Mesothelial cell of epicardium (in vitro differentiated cells): ENCODE measurements around the gene PPP1R3E. TPM values are rescaled to one million over a fixed set of nuclear protein-coding genes. Genes with fewer than 3 reads are reported as not detected.
"Not testable (repeated sequence)": the region's sequence is repeated elsewhere in the genome, so short reads cannot be mapped to it uniquely, and the experiment has no call there.

ENCODE experiments used
- DNase-seq, 2 experiments: peaks; one replicate each; pipeline ENCODE4 v3.0.0; 2021; ENCODE audit warnings: low spot score in 2 of 2; ENCODE audit not compliant: unreplicated experiment in 2 of 2
- H3K27ac Mint-ChIP-seq: 2 replicates; pipeline ENCODE4 v1.8.0; 2021; ENCODE audit warnings: mixed read lengths
- H3K27me3 Mint-ChIP-seq: 2 replicates; pipeline ENCODE4 v1.8.0; 2021; ENCODE audit warnings: low read depth, mixed read lengths
- H3K36me3 Mint-ChIP-seq: 2 replicates; pipeline ENCODE4 v1.8.0; 2021; ENCODE audit warnings: mixed read lengths
- H3K4me1 Mint-ChIP-seq: 2 replicates; pipeline ENCODE4 v1.8.0; 2021; ENCODE audit warnings: mixed read lengths
- H3K4me3 Mint-ChIP-seq: 2 replicates; pipeline ENCODE4 v1.8.0; 2021; ENCODE audit warnings: mild to moderate bottlenecking, moderate library complexity, mixed read lengths
- H3K9me3 Mint-ChIP-seq: 2 replicates; pipeline ENCODE4 v1.8.0; 2021; ENCODE audit warnings: mixed read lengths
- CTCF ChIP-seq: fragments of 200-600 bp; sonication (generic); IDR thresholded peaks from one replicate; pipeline ENCODE4 v1.5.0; 2021; ENCODE audit warnings: antibody characterized with exemption; ENCODE audit not compliant: unreplicated experiment
- total RNA-seq: library from RNA; stranded (reverse); gene quantifications from 3 replicates; pipeline ENCODE4 v1.2.1, GENCODE V29; 2021

Gene PPP1R3E
- total RNA-seq, 1 donor from 2014 or later: 9.3 TPM

DNA sequence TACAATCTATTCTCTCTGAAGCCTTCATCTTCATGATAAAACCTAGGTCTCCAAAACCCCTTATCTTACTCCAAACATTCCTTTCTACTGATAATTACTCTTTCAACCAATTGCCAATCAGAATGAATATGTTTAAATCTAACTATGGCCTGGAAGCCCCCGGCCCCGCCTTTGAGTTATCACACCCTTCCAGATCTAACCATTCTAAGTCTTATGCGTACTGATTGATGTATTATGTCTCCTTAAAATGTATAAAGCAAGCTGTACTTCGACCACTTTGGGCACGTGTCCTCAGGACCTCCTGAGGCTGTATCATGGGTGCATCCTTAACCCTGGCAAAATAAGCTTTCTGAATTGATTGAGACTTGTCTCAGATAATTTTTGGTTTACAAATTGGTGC is 33.0 kb upstream of the PPP1R3E start:
- peaks cover 14% of the 10 kb centered on the region for H3K9me3 Mint-ChIP-seq
- no peak for TF ChIP-seq CTCF
- no peaks in the 10 kb centered on the region for H3K36me3 Mint-ChIP-seq

DNA sequence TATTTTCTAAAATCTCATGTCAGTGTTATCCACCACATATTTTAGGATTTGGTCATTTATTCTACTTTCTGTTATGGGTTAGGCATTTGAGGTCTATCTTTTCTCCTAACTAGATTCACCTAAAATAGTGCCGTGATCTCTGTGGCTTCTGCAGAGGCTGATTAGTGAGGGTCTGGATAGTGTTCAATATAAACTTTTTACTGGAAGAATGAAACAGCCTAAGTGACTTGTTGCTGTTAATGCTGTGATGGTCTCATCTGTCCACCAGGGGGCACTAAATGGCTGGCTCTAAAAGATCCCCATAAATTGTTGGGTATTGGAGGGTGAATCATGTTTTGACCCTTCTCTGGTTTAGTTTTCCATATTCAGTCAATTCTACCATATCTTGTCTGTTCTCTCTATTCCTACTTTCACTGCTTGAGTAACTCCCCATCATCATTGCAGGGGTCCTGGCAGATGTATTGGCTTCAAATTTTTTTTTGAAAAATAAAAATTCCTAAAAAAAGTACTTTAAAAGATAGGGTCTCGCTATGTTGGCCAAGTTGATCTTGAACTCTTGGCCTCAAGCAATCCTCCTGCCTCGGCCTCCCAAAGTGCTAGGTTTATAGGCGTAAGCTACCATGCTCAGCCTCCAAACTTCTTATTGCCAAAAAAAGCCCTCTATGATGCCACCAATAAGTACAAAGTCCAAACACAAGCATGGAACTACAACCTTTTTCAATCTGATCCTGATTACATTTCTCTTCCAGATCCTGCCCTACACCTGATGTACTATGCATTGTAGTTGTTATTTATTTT is 25.5 kb upstream of the PPP1R3E start:
- H3K36me3 Mint-ChIP-seq: peaks cover 6% of the 10 kb centered on the region
- no peak overlapping the region for H3K27ac Mint-ChIP-seq
- no peak overlapping the region for H3K4me3 Mint-ChIP-seq
- H3K9me3 Mint-ChIP-seq: no peaks in the 10 kb centered on the region
- peak; percentile 94 for TF ChIP-seq CTCF
- H3K4me1 Mint-ChIP-seq: peaks cover 11% of the 10 kb centered on the region
- DNase-seq: peak in 1 of 2 experiments; percentile 70
- H3K27me3 Mint-ChIP-seq: no peaks in the 10 kb centered on the region

More for the DNA sequence above, 33.0 kb upstream of the PPP1R3E start:
- Mint-ChIP-seq H3K4me3 (no peak overlapping the region), H3K4me1 (no peaks in the 10 kb centered on the region), H3K27me3 (peaks cover 3% of the 10 kb centered on the region), H3K27ac (no peak overlapping the region)
- no peak for DNase-seq

DNA sequence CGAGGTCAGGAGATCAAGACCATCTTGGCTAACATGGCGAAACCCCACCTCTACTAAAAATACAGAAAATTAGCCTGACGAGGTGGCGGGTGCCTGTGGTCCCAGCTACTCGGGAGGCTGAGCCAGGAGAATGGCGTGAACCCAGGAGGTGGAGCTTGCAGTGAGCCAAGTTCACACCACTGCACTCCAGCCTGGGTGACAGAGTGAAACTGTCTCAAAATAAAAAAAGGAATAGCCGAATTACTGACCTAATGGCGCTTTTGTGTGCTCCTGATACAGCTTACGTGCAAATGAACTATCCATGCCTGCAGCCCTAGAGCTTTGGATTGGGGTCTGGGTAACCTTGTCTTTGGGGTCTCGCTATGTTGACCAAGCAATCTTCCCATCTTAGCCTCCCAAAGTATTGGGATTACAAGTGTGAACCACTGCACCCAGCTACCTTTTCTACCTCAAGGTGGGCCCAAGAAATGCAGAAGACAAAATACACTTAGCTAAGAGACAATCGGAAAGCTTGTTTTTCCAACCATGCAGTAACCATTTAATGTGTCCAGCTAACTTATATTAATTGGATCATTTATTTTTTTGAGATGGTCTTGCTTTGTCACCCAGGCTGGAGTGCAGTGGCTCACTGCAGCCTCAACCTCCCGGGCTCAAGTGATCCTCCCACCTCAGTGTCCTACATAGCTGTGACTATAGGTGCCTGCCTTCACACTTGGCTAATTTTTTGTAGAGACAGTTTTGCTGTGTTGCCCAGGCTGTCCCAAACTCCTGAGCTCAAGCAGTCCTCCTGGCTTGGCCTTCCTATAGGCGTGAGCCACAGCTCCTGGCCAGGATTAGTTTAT is 24.1 kb upstream of the PPP1R3E start:
- no peak for DNase-seq
- no peaks in the 10 kb centered on the region for H3K9me3 Mint-ChIP-seq
- H3K4me3 Mint-ChIP-seq: no peak overlapping the region
- TF ChIP-seq CTCF: no peak
- H3K27me3 Mint-ChIP-seq: no peaks in the 10 kb centered on the region
- peaks cover 11% of the 10 kb centered on the region for H3K36me3 Mint-ChIP-seq
- H3K4me1 Mint-ChIP-seq: peaks cover 19% of the 10 kb centered on the region
- H3K27ac Mint-ChIP-seq: peak overlapping the region; percentile 69

GRCh38 chr14:23325746-23326145 is 23.1 kb upstream of the PPP1R3E start:
- Mint-ChIP-seq H3K4me1 (peaks cover 21% of the 10 kb centered on the region), H3K27ac (peak overlapping the region; percentile 64), H3K36me3 (peaks cover 11% of the 10 kb centered on the region)
- DNase-seq, H3K4me3 Mint-ChIP-seq, H3K9me3 Mint-ChIP-seq, H3K27me3 Mint-ChIP-seq: not testable (repeated sequence)

- no peak overlapping the region for H3K27ac Mint-ChIP-seq
- peaks cover 11% of the 10 kb centered on the region for H3K36me3 Mint-ChIP-seq
- no peak for DNase-seq
- H3K4me3 Mint-ChIP-seq: no peak overlapping the region
- TF ChIP-seq CTCF: no peak
- no peaks in the 10 kb centered on the region for H3K9me3 Mint-ChIP-seq
- no peaks in the 10 kb centered on the region for H3K27me3 Mint-ChIP-seq
- peaks cover 28% of the 10 kb centered on the region for H3K4me1 Mint-ChIP-seq
These were observed 22.3 kb upstream of the PPP1R3E start for GRCh38 chr14:23324993-23325392.

DNA sequence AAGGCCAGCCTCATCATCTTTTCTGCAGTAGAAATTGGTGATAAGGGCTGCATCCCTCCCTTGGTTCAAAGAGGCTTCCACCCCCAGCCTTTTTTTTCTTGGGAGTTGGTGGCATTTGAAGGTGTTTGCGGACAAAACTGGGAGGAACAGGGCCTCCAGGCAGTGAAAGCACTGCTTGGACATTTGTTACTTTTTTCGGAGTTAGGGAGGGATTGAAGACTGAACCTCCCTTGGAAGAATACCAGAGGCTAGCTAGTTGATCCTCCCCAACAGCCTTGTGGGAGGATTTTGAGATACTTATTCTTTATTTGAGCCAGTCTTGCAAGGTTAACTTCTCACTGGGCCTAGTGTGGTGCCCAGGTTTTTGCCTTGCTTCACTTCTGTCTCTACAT is 21.8 kb upstream of the PPP1R3E start:
- H3K36me3 Mint-ChIP-seq: peaks cover 16% of the 10 kb centered on the region
- H3K4me1 Mint-ChIP-seq: peaks cover 32% of the 10 kb centered on the region
- H3K27ac Mint-ChIP-seq: no peak overlapping the region
- no peaks in the 10 kb centered on the region for H3K9me3 Mint-ChIP-seq
- no peak for TF ChIP-seq CTCF
- no peak for DNase-seq
- no peak overlapping the region for H3K4me3 Mint-ChIP-seq
- no peaks in the 10 kb centered on the region for H3K27me3 Mint-ChIP-seq
